Medulla oblongata (tissue), 1 donor: Measurements from ENCODE around the gene SUB1.

ENCODE experiments used
- DNase-seq: peaks from one replicate; pipeline ENCODE4 v3.0.0-alpha.2; 2015; ENCODE audit errors: extremely low spot score

SUB1 gene

DNA sequence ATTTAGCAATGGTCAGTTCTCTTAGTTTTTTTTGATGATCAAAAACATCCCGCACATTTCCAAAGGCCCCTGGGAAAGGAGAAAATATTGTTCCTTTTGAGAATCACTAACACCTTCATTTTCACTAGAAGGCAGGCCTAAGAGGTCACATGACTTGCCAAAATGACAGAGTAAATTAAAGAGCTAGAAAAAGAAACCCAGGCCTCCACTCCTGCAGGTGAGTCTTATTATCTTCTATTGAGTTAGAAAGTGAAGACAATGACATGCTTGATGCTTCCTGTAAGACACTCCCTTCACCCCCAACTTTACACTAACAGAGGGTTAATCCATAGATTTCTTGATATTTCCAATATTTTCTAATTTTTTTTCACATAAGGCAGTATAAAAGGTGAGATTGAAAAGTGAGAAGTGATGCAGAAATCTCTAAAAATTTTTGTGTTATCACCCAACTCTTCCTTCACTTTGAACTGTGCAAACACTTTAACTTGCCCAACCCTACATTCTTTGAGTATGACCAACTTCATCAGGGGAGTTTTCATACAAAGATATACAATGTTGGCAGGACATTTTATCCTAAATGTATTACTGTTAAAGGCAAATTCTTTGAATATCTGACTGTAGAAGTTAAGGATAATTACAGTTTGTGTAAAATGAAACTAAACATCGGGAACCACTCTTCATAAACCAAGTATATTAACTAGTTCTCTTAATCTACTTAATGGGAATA lies 57.1 kb downstream of the SUB1 start:
- no peak for DNase-seq

DNA sequence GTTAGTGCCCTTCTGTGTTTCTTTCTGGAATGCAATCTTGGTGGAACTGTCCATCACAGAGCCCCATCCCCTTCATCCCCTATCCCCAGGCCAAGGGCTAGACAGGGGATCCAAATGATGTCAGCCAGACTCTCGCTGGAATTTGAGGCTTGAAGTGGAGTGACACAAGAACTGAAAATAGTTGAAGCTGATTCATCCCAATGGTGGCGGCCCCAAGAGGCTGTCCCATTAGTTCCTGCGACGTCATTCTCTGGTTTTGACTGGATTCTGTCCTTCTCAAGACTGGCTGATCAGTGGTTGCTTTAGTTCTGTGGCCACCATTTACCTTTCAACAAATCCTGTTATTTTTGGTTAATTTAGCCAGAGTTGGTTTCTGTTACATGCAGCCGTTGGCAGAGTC lies 59.9 kb downstream of the SUB1 start:
- no peak for DNase-seq

GRCh38 chr5:32646061-32646969 lies 61.0 kb downstream of the SUB1 start:
- no peak for DNase-seq

DNA sequence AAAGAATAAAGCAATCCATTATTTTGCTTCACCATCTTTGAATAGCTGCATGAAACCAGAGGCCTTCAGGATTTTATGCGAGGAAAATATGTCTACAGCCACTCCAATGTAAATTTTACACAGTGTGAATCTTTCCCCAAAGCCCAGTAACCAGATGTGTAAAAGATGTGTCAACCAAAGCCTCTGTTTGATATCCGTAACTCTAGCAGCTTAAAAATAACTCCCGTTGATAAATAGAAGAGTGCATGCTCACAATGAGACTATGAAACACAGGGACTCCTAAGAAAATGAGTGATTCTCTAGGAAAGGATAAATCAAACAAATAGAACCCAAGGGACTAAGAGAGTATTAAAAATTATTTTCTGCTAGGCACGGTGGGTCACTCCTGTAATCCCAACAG lies 65.7 kb downstream of the SUB1 start:
- DNase-seq, result no peak

- DNase-seq, result no peak
Observed at GRCh38 chr5:32651638-32652037, 66.3 kb downstream of the SUB1 start.
